Kidney epithelial cell (primary cell): ENCODE measurements around the gene DDI2. TPM values are rescaled to one million over a fixed set of nuclear protein-coding genes. Genes with fewer than 3 reads are reported as not detected.

Experiments
- DNase-seq: peaks from one replicate; pipeline ENCODE4 v3.0.0-alpha.2; 2010; ENCODE audit warnings: low read depth
- H3K27me3 ChIP-seq: 2 replicates; pipeline ENCODE4 v1.6.0; 2011; ENCODE audit warnings: low read length; ENCODE audit not compliant: control insufficient read depth, insufficient read depth
- H3K36me3 ChIP-seq: 2 replicates; pipeline ENCODE4 v1.5.1; 2011; ENCODE audit warnings: low read length; ENCODE audit not compliant: control insufficient read depth, insufficient read depth
- H3K4me3 ChIP-seq: 2 replicates; pipeline ENCODE4 v1.5.1; 2011; ENCODE audit warnings: low read depth, mild to moderate bottlenecking, control low read depth, low read length
- total RNA-seq: library from RNA; depleted of rRNA; stranded (reverse); fragments of >200 nt; gene quantifications from 2 replicates; pipeline ENCODE4 v1.2.3, GENCODE V29; 2015
- TF ChIP-seq, protein P1 (sequence below): IDR thresholded peaks from 2 replicates; pipeline ENCODE4 v1.5.1; 2011; ENCODE audit warnings: mild to moderate bottlenecking, moderate library complexity, low read length, control low read depth, inconsistent platforms; ENCODE audit not compliant: insufficient read depth, poor library complexity, severe bottlenecking

Gene DDI2
- total RNA-seq, 1 donor from 2014 or later: 16.9 TPM

DNA sequence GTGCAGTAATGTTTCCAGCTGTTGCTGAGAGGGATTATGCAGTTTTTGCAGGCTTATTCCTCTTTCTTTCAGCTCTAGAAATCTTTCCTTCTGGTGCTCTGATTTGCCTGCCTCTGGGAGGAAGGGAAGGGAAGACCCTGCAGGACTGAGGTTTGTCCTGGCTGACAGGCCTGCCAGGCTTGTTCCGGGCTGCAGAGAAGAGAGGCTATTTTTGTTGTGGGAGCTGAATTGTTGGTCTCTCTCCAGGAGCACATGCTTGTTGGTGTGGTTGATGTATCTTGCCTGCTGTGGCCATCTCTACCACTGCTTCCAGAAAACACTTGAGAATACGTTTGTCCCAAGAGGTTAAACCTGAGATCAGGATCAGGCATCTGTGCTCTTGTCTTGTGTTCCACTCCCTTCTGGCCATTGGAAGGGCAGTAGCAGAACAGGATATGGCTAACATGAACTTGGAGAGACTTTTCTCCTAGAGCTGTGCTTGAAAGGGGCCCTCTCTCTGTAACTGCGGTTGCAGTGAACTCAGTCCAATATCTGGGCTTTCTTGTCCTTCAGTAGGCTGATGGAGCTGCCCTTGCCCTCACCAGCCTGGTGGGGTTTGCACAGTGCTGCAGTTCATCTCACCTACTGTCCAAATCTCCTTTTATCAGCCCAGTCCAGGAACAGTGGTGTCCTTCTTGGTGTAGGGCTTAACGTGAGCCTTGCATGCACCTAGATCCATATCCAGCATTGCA is 97.3 kb downstream of the DDI2 start:
- no peak for DNase-seq
- Histone ChIP-seq H3K36me3 (peaks cover 2% of the 10 kb centered on the region), H3K27me3 (no peaks in the 10 kb centered on the region), H3K4me3 (no peak overlapping the region)
- TF ChIP-seq, protein P1, sequence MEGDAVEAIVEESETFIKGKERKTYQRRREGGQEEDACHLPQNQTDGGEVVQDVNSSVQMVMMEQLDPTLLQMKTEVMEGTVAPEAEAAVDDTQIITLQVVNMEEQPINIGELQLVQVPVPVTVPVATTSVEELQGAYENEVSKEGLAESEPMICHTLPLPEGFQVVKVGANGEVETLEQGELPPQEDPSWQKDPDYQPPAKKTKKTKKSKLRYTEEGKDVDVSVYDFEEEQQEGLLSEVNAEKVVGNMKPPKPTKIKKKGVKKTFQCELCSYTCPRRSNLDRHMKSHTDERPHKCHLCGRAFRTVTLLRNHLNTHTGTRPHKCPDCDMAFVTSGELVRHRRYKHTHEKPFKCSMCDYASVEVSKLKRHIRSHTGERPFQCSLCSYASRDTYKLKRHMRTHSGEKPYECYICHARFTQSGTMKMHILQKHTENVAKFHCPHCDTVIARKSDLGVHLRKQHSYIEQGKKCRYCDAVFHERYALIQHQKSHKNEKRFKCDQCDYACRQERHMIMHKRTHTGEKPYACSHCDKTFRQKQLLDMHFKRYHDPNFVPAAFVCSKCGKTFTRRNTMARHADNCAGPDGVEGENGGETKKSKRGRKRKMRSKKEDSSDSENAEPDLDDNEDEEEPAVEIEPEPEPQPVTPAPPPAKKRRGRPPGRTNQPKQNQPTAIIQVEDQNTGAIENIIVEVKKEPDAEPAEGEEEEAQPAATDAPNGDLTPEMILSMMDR: no peak

DNA sequence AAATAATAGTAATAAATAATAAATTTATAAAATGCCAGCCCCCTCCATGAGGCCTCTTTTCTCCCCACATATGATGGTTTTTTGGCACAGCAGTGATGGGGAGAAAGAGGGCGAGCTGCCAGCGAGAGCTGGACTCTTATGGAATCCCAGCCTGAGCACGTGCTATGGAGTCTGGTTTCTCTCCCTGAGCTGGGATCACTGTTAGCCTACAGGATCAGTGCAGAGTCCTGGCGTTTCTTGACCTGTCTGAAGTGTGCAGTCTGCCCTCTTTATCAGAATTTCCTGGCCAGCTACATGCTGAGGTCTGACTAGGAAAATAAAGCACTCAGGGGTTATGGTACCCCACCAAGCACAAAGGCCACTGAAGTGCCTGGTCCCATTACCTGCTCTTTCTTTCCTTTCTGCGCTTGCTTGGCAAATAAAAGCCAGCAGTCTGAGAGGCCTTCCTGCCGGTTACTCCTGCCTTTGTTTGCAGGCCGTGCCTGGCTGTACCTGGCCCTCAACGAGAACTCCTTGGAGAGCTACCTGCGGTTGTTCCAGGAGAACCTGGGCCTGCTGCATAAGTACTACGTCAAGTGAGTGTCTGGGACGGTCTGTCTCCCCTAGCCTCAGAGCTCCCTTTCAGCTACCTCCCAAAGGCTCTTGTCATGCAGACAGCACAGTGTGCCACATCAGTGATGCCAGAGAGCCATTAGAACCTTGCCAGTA is 100.3 kb downstream of the DDI2 start:
- TF ChIP-seq, protein P1: no peak
- Histone ChIP-seq H3K36me3 (peaks cover 2% of the 10 kb centered on the region), H3K4me3 (no peak overlapping the region), H3K27me3 (no peaks in the 10 kb centered on the region)
- no peak for DNase-seq

DNA sequence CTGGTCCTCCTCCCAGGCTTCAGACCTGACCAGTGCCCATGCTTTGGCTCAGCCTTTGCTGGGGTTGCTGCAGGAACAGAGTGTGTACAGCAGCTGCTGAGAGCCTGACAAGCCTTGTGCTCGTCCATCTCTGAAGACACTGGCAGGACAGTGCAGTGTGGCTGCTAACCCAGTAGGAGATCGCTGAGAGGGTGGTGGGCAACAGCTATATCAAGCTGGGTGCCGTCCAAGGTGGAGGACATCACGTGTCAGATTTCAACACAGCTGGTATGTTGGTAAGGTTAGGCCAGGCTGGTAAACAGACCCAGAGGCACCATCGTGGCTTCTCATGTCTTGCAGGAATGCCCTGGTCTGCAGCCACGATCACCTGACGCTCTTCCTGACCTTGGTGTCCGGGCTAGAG is 100.9 kb downstream of the DDI2 start:
- Histone ChIP-seq H3K36me3 (peaks cover 2% of the 10 kb centered on the region), H3K4me3 (no peak overlapping the region), H3K27me3 (no peaks in the 10 kb centered on the region)
- no peak for DNase-seq
- TF ChIP-seq, protein P1: no peak

Other genes with a start within 250 kb of the DDI2 start
- gene EFHD2, start 207.6 kb upstream of the DDI2 start, total RNA-seq: 54.6 and 63.3 TPM in 2 replicates
- gene CTRC, start 179.0 kb upstream of the DDI2 start, total RNA-seq: not detected in 2 replicates
- not detected in 2 replicates for gene CELA2A, start 160.7 kb upstream of the DDI2 start, total RNA-seq
- gene CELA2B, start 141.4 kb upstream of the DDI2 start, total RNA-seq: not detected in 2 replicates
- gene CASP9, start 93.2 kb upstream of the DDI2 start, total RNA-seq: 14.0 and 22.7 TPM in 2 replicates
- 21.7 and 31.7 TPM in 2 replicates for gene DNAJC16, start 90.6 kb upstream of the DDI2 start, total RNA-seq
- gene AGMAT, start 32.4 kb upstream of the DDI2 start, total RNA-seq: 0.75 and 0.96 TPM in 2 replicates
- gene PLEKHM2, start 66.9 kb downstream of the DDI2 start, total RNA-seq: 52.1 and 73.3 TPM in 2 replicates
- gene SLC25A34, start 118.8 kb downstream of the DDI2 start, total RNA-seq: 0.25 and 0.34 TPM in 2 replicates
- not detected in 2 replicates for gene TMEM82, start 125.0 kb downstream of the DDI2 start, total RNA-seq
- gene FBLIM1, start 141.3 kb downstream of the DDI2 start, total RNA-seq: 364 and 458 TPM in 2 replicates
- 1.8 and 1.9 TPM in 2 replicates for gene UQCRHL, start 190.2 kb downstream of the DDI2 start, total RNA-seq
- 24.0 and 29.1 TPM in 2 replicates for gene SPEN, start 230.2 kb downstream of the DDI2 start, total RNA-seq